ENCODE measurements around the gene TCFL5.
A peak's percentile ranks its signal among the peaks of the same experiment; 100 is the strongest.

The TCFL5 gene

GRCh38 chr20:62828051-62828450 lies 33.6 kb downstream of the TCFL5 start:
- no peak for DNase-seq (ENCODE audit: low read depth, low spot score)
- H3K4me3 ChIP-seq (ENCODE audit: low read length) = no peak overlapping the region

- H3K4me3 ChIP-seq (ENCODE audit: low read length) = no peak overlapping the region
- DNase-seq (ENCODE audit: low read depth, low spot score) = no peak
These were observed 34.1 kb downstream of the TCFL5 start for GRCh38 chr20:62827311-62828038.

- no peak overlapping the region for H3K4me3 ChIP-seq (ENCODE audit: low read length)
- no peak for DNase-seq (ENCODE audit: low read depth, low spot score)
These were observed 34.8 kb downstream of the TCFL5 start for GRCh38 chr20:62826646-62827310.

GRCh38 chr20:62825986-62826645 lies 35.5 kb downstream of the TCFL5 start:
- H3K4me3 ChIP-seq (ENCODE audit: low read length) = no peak overlapping the region
- DNase-seq (ENCODE audit: low read depth, low spot score) = no peak

- DNase-seq (ENCODE audit: low read depth, low spot score) = no peak
These were observed 36.2 kb downstream of the TCFL5 start for GRCh38 chr20:62825333-62825985.

GRCh38 chr20:62824476-62825332 lies 36.9 kb downstream of the TCFL5 start:
- peak; percentile 48 for DNase-seq (ENCODE audit: low read depth, low spot score)
- no peak overlapping the region for H3K4me3 ChIP-seq (ENCODE audit: low read length)

More at GRCh38 chr20:62825333-62825985, 36.2 kb downstream of the TCFL5 start:
- H3K4me3 ChIP-seq (ENCODE audit: low read length) = no peak overlapping the region

GRCh38 chr20:62823688-62824475 lies 37.7 kb downstream of the TCFL5 start:
- no peak for DNase-seq (ENCODE audit: low read depth, low spot score)

GRCh38 chr20:62822788-62823651 lies 38.6 kb downstream of the TCFL5 start:
- DNase-seq (ENCODE audit: low read depth, low spot score) = peak; percentile 73
- no peak overlapping the region for H3K4me3 ChIP-seq (ENCODE audit: low read length)

More at GRCh38 chr20:62823688-62824475, 37.7 kb downstream of the TCFL5 start:
- H3K4me3 ChIP-seq (ENCODE audit: low read length) = no peak overlapping the region

- H3K4me3 ChIP-seq (ENCODE audit: low read length) = no peak overlapping the region
- DNase-seq (ENCODE audit: low read depth, low spot score) = no peak
These were observed 39.3 kb downstream of the TCFL5 start for GRCh38 chr20:62822239-62822787.

GRCh38 chr20:62821726-62822210 lies 39.9 kb downstream of the TCFL5 start:
- no peak overlapping the region for H3K4me3 ChIP-seq (ENCODE audit: low read length)
- DNase-seq (ENCODE audit: low read depth, low spot score) = no peak

GRCh38 chr20:62820962-62821725 lies 40.5 kb downstream of the TCFL5 start:
- no peak for DNase-seq (ENCODE audit: low read depth, low spot score)
- H3K4me3 ChIP-seq (ENCODE audit: low read length) = no peak overlapping the region

GRCh38 chr20:62820208-62820961 lies 41.2 kb downstream of the TCFL5 start:
- DNase-seq (ENCODE audit: low read depth, low spot score) = no peak

GRCh38 chr20:62819494-62820174 lies 42.0 kb downstream of the TCFL5 start:
- no peak overlapping the region for H3K4me3 ChIP-seq (ENCODE audit: low read length)
- no peak for DNase-seq (ENCODE audit: low read depth, low spot score)

More at GRCh38 chr20:62820208-62820961, 41.2 kb downstream of the TCFL5 start:
- H3K4me3 ChIP-seq (ENCODE audit: low read length) = no peak overlapping the region

GRCh38 chr20:62818592-62819493 lies 42.8 kb downstream of the TCFL5 start:
- no peak for DNase-seq (ENCODE audit: low read depth, low spot score)
- no peak overlapping the region for H3K4me3 ChIP-seq (ENCODE audit: low read length)
